NCI-H1048 (cell line): Measurements from ENCODE around the gene OR6S1.
A peak's percentile ranks its signal among the peaks of the same experiment; 100 is the strongest.

ENCODE experiments used
- DNase-seq: peaks from one replicate; lab custom pipeline; 2025; lab: John Stamatoyannopoulos, UW

The OR6S1 gene

GRCh38 chr14:20641591-20641990 is at the start of gene OR6S1:
Gene OR6S1, minus strand, starts transcription at chr14:20641691. Its CDS starts 0 bp downstream, at chr14:20641691.
- DNase-seq: no peak

GRCh38 chr14:20690848-20691640 is 49.6 kb upstream of the OR6S1 start:
- DNase-seq: peak; percentile 50

- DNase-seq: no peak
These were observed 46.8 kb upstream of the OR6S1 start, which contains the start of gene ANG for GRCh38 chr14:20688167-20688839. Gene ANG, plus strand, starts transcription at chr14:20688764. Its CDS starts 4,801 bp downstream, at chr14:20693565.

- DNase-seq: no peak
These were observed 46.1 kb upstream of the OR6S1 start for GRCh38 chr14:20687362-20688166.

- no peak for DNase-seq
These were observed 45.1 kb upstream of the OR6S1 start for GRCh38 chr14:20686386-20687143.

- no peak for DNase-seq
These were observed 43.4 kb upstream of the OR6S1 start for GRCh38 chr14:20684662-20685456.

- DNase-seq: no peak
These were observed 42.6 kb upstream of the OR6S1 start, which contains the start of gene RNASE4 for GRCh38 chr14:20683891-20684661. Gene RNASE4, plus strand, starts transcription at chr14:20684560. Its CDS starts 14,812 bp downstream, at chr14:20699372.

GRCh38 chr14:20683125-20683890 is 41.8 kb upstream of the OR6S1 start:
- DNase-seq: no peak

GRCh38 chr14:20682435-20683124 is 41.1 kb upstream of the OR6S1 start:
- no peak for DNase-seq

- no peak for DNase-seq
These were observed 40.6 kb upstream of the OR6S1 start for GRCh38 chr14:20682127-20682434.

- DNase-seq: no peak
These were observed 40.0 kb upstream of the OR6S1 start for GRCh38 chr14:20681348-20682126.

GRCh38 chr14:20680843-20681347 is 39.4 kb upstream of the OR6S1 start:
- no peak for DNase-seq

GRCh38 chr14:20680363-20680762 is 38.9 kb upstream of the OR6S1 start:
- DNase-seq: no peak

GRCh38 chr14:20679907-20680306 is 38.4 kb upstream of the OR6S1 start:
- DNase-seq: no peak

GRCh38 chr14:20676072-20676471 is 34.6 kb upstream of the OR6S1 start:
- DNase-seq: no peak

- DNase-seq: no peak
These were observed 34.2 kb upstream of the OR6S1 start for GRCh38 chr14:20675669-20676068.

GRCh38 chr14:20671597-20672283 is 30.2 kb upstream of the OR6S1 start:
- no peak for DNase-seq
